ENCODE data around the gene SOS2.

The SOS2 gene

DNA sequence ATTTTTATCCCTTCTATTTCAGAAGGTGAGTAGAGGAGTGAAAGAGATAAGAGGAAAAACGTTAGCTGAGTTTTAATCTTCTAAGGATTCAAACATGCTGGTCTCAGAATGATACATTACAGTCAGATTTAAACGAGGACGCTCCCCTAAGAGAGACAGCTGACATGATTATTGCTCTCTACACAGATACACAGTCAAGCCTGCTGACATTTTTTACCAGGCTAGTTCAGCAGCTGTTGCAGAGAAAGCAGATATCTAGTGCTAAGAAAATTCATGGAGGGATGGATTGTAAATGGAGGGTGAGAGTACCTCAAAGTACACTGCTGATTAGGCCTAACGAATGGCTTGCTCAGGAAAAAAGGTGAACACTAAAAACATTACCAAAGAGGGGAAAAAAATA is 31.9 kb upstream of the SOS2 start:
- no peaks in the 10 kb centered on the region for H3K36me3 ChIP-seq (ENCODE audit: insufficient read depth)
- H3K4me2 ChIP-seq = no peak overlapping the region
- no peaks in the 10 kb centered on the region for H4K20me1 ChIP-seq (ENCODE audit: insufficient read depth)
- TF ChIP-seq, protein P1, sequence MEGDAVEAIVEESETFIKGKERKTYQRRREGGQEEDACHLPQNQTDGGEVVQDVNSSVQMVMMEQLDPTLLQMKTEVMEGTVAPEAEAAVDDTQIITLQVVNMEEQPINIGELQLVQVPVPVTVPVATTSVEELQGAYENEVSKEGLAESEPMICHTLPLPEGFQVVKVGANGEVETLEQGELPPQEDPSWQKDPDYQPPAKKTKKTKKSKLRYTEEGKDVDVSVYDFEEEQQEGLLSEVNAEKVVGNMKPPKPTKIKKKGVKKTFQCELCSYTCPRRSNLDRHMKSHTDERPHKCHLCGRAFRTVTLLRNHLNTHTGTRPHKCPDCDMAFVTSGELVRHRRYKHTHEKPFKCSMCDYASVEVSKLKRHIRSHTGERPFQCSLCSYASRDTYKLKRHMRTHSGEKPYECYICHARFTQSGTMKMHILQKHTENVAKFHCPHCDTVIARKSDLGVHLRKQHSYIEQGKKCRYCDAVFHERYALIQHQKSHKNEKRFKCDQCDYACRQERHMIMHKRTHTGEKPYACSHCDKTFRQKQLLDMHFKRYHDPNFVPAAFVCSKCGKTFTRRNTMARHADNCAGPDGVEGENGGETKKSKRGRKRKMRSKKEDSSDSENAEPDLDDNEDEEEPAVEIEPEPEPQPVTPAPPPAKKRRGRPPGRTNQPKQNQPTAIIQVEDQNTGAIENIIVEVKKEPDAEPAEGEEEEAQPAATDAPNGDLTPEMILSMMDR (conservative IDR thresholded peaks at IDR 0.05; ENCODE audit: low read depth, low read length) = no peak
- no peak overlapping the region for H3K27ac ChIP-seq
- no peaks in the 10 kb centered on the region for H3K4me1 ChIP-seq (ENCODE audit: low read depth, poor library complexity, severe bottlenecking)
- no peaks in the 10 kb centered on the region for H3K27me3 ChIP-seq (ENCODE audit: insufficient read depth, low read depth)
- H3K9ac ChIP-seq = no peak overlapping the region
- H3K4me3 ChIP-seq (IDR thresholded peaks at IDR 0.05; ENCODE audit: insufficient read depth, low read depth, low read length) = no peak overlapping the region
- H2AFZ ChIP-seq (ENCODE audit: low read depth) = no peak overlapping the region
- H3K79me2 ChIP-seq (ENCODE audit: insufficient read depth, low read depth) = no peaks in the 10 kb centered on the region

DNA sequence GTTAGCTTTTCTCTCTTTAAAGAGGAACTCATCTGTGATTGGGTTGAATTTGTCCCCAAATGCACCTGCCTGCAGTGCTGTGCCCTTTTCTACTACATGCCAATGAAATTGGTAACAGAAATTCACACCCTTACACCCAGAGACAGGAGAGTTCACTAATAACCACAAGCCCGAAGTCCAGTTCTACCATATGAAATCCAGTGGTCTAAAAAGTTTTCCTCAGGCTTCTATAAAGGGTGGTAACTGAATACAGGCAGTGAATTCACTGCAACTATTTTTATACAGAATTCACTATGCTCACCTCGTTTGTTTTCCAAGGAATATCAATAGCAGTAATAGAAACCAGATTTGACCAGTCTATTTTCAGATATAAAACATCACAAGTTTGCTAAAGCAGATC is 31.5 kb upstream of the SOS2 start:
- Histone ChIP-seq H3K27ac (no peak overlapping the region), H3K36me3 (ENCODE audit: insufficient read depth) (no peaks in the 10 kb centered on the region), H3K9ac (no peak overlapping the region), H2AFZ (ENCODE audit: low read depth) (no peak overlapping the region), H3K27me3 (ENCODE audit: insufficient read depth, low read depth) (no peaks in the 10 kb centered on the region), H3K4me3 (IDR thresholded peaks at IDR 0.05; ENCODE audit: insufficient read depth, low read depth, low read length) (no peak overlapping the region), H4K20me1 (ENCODE audit: insufficient read depth) (no peaks in the 10 kb centered on the region), H3K79me2 (ENCODE audit: insufficient read depth, low read depth) (no peaks in the 10 kb centered on the region), H3K4me2 (no peak overlapping the region), H3K4me1 (ENCODE audit: low read depth, poor library complexity, severe bottlenecking) (no peaks in the 10 kb centered on the region)
- TF ChIP-seq, protein P1 (conservative IDR thresholded peaks at IDR 0.05; ENCODE audit: low read depth, low read length) = no peak

DNA sequence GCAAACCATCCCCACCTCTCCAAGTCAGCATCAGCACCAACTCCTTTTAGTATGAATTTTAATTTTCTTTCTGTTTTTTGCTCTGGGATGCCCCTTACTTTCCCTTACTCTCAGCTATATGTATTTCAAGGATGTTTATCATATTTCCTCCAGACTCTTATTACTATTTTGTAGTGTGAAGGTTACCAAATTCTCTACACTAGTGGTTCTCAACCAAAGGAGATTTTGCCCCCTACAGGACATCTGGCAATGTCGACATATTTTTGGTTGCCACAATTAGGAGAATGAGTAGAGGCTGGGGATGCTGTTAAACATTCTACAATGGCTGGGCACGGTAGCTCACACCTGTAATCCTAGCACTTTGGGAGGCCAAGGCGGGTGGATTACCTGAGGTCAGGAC is 29.1 kb upstream of the SOS2 start:
- Histone ChIP-seq H3K4me2 (no peak overlapping the region), H3K27ac (no peak overlapping the region), H3K9ac (no peak overlapping the region), H3K79me2 (ENCODE audit: insufficient read depth, low read depth) (no peaks in the 10 kb centered on the region), H4K20me1 (ENCODE audit: insufficient read depth) (no peaks in the 10 kb centered on the region), H2AFZ (ENCODE audit: low read depth) (no peak overlapping the region), H3K27me3 (ENCODE audit: insufficient read depth, low read depth) (no peaks in the 10 kb centered on the region), H3K4me3 (IDR thresholded peaks at IDR 0.05; ENCODE audit: insufficient read depth, low read depth, low read length) (no peak overlapping the region), H3K4me1 (ENCODE audit: low read depth, poor library complexity, severe bottlenecking) (no peaks in the 10 kb centered on the region), H3K36me3 (ENCODE audit: insufficient read depth) (no peaks in the 10 kb centered on the region)
- TF ChIP-seq, protein P1 (conservative IDR thresholded peaks at IDR 0.05; ENCODE audit: low read depth, low read length) = peak; percentile 38; the same call in 1 of the 2 replicates

DNA sequence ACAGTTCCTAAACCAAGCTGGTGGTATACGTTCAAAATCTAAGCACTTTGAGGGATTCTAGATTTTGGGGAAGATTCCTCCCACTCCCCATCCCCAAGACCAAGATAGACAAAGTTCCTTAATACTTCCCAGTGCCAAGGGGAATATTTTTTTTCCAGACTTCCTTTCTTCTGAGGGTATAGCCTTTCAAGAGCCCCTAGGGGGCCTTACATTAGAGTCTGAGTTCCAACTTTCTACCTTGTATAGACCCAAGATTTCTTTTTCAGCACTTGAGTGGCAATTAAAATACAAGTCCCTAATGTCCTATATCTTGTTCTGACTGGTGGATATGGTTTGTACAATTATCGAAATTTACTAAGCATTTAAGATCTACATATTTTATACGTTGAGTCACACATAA is 28.7 kb upstream of the SOS2 start:
- H2AFZ ChIP-seq (ENCODE audit: low read depth) = no peak overlapping the region
- H3K27me3 ChIP-seq (ENCODE audit: insufficient read depth, low read depth) = no peaks in the 10 kb centered on the region
- no peaks in the 10 kb centered on the region for H4K20me1 ChIP-seq (ENCODE audit: insufficient read depth)
- no peak overlapping the region for H3K27ac ChIP-seq
- H3K4me3 ChIP-seq (IDR thresholded peaks at IDR 0.05; ENCODE audit: insufficient read depth, low read depth, low read length) = no peak overlapping the region
- TF ChIP-seq, protein P1 (conservative IDR thresholded peaks at IDR 0.05; ENCODE audit: low read depth, low read length) = no peak
- H3K4me2 ChIP-seq = no peak overlapping the region
- H3K36me3 ChIP-seq (ENCODE audit: insufficient read depth) = no peaks in the 10 kb centered on the region
- H3K9ac ChIP-seq = no peak overlapping the region
- no peaks in the 10 kb centered on the region for H3K79me2 ChIP-seq (ENCODE audit: insufficient read depth, low read depth)
- H3K4me1 ChIP-seq (ENCODE audit: low read depth, poor library complexity, severe bottlenecking) = no peaks in the 10 kb centered on the region
